GM13976 (cell line): ENCODE results near the gene RAPGEF1.

Experiments
- DNase-seq: peaks from one replicate; pipeline ENCODE4 v3.0.0; 2012; ENCODE audit warnings: low spot score
- in situ Hi-C: fragments of 300-500 bp; cut with MboI; formaldehyde crosslinking; loops from one replicate; pipeline ENCODE4 v1.12.0; 2022; ENCODE audit warnings: low sequenced_read_pairs, mixed read lengths, inconsistent platforms; ENCODE audit not compliant: unreplicated experiment
- TF ChIP-seq, protein P1 (sequence below): IDR thresholded peaks from 2 replicates; pipeline ENCODE4 v1.5.1; 2012; ENCODE audit warnings: borderline replicate concordance, mild to moderate bottlenecking; ENCODE audit not compliant: insufficient read depth; ENCODE audit errors: extremely low read depth, missing control alignments, control extremely low read depth

RAPGEF1 gene

GRCh38 chr9:131639769-131640437 lies 100.0 kb downstream of the RAPGEF1 start:
- DNase-seq = no peak
- TF ChIP-seq, protein P1, sequence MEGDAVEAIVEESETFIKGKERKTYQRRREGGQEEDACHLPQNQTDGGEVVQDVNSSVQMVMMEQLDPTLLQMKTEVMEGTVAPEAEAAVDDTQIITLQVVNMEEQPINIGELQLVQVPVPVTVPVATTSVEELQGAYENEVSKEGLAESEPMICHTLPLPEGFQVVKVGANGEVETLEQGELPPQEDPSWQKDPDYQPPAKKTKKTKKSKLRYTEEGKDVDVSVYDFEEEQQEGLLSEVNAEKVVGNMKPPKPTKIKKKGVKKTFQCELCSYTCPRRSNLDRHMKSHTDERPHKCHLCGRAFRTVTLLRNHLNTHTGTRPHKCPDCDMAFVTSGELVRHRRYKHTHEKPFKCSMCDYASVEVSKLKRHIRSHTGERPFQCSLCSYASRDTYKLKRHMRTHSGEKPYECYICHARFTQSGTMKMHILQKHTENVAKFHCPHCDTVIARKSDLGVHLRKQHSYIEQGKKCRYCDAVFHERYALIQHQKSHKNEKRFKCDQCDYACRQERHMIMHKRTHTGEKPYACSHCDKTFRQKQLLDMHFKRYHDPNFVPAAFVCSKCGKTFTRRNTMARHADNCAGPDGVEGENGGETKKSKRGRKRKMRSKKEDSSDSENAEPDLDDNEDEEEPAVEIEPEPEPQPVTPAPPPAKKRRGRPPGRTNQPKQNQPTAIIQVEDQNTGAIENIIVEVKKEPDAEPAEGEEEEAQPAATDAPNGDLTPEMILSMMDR = no peak
- in situ Hi-C loops = no loop called here

DNA sequence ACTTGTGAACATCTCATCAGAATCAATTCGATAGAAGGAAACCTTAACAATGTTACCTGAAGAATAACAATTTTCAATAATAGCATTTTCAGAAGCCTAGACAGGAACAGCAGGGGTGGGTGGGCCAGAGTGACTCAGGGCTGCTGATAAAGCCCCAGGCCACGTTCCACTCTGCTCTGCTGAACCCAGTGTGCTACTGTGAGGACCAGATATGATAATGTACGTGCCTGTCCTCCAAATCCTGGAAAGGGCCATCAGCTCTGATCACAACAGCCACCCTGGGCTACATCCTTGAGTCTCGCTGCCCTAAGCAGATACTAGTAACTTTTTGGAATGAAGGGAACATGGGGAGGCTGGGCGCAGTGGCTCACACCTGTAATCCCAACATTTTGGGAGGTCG lies 103.3 kb downstream of the RAPGEF1 start:
- no peak for DNase-seq
- TF ChIP-seq, protein P1 = no peak
- in situ Hi-C loops = no loop called here

GRCh38 chr9:131635892-131636291 lies 104.0 kb downstream of the RAPGEF1 start:
- no peak for DNase-seq
- TF ChIP-seq, protein P1 = no peak
- in situ Hi-C loops = no loop called here

DNA sequence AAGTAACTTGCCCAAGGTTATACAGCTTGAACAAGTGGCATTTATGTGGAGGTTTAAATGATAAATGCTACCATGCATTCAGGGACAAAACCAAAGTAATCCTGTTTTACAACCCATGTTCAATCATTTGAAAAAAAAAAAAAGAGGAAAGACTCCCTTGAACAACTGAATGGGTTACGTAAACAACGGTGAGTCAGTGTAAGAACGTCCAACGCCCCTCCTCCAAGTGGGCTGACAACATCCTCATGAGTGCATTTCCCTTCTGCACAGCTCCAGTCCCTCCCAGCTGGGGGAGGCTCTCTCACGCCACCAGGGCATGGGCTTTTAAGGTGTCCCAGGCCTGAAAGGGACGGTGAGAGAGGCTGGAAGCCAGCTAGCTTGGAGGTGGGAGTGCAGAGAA lies 104.6 kb downstream of the RAPGEF1 start:
- peak; percentile 72 for DNase-seq
- in situ Hi-C loops = no loop called here

DNA sequence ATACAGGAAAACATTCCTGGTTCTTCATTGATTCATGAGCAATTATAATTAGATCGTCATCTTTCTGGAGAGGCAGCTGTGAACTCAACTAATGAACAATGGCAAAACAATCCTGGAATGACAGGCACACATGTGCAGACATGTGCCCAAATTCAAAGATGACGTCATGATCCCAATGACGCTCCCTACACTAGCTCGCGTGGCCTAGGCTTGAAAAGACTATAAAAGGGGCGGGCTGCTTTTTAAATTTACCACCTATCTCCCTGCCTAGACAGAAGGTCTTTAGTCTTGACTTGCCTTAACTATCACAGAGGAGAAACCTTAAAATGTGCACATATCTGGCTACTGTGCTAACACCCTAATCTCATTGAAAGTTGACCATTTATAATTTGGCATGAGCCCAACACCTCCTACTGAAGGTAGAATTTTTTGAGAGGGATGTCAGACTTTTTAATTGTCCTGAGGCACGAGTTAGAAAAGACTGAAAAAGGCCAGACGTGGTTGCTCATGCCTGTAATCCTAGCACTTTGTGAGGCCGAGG lies 106.3 kb downstream of the RAPGEF1 start:
- TF ChIP-seq, protein P1 = no peak
- in situ Hi-C loops = no loop called here
- no peak for DNase-seq

More for the DNA sequence above, 104.6 kb downstream of the RAPGEF1 start:
- TF ChIP-seq, protein P1 = no peak

- no peak for DNase-seq
- in situ Hi-C loops = no loop called here
- TF ChIP-seq, protein P1 = no peak
Observed at GRCh38 chr9:131631306-131631705, 108.6 kb downstream of the RAPGEF1 start.
